Fibroblast of mammary gland (primary cell): ENCODE data around the gene VPS13D.
"Not testable (repeated sequence)": the region's sequence is repeated elsewhere in the genome, so short reads cannot be mapped to it uniquely, and the experiment has no call there.

Source experiments
- DNase-seq: peaks from one replicate; pipeline ENCODE4 v3.0.0-alpha.2; 2010; ENCODE audit warnings: low read depth
- H3K4me3 ChIP-seq: 2 replicates; pipeline ENCODE4 v1.5.1; 2011; ENCODE audit warnings: low read depth, mild to moderate bottlenecking, low read length, moderate library complexity; ENCODE audit not compliant: control insufficient read depth
- CTCF ChIP-seq: conservative IDR thresholded peaks from 2 replicates; pipeline ENCODE4 v1.5.1; 2011; ENCODE audit warnings: low read depth, low read length, inconsistent platforms; ENCODE audit not compliant: control insufficient read depth, insufficient read depth

The VPS13D gene

GRCh38 chr1:12309783-12310742, 80.2 kb downstream of the VPS13D start:
- no peak overlapping the region for H3K4me3 ChIP-seq
- DNase-seq, result peak; percentile 24
- no peak for TF ChIP-seq CTCF

- no peak overlapping the region for H3K4me3 ChIP-seq
- peak; percentile 43 for TF ChIP-seq CTCF
- peak; percentile 43 for DNase-seq
These were observed 84.6 kb downstream of the VPS13D start for GRCh38 chr1:12314333-12314903.

GRCh38 chr1:12315146-12315545, 85.3 kb downstream of the VPS13D start:
- H3K4me3 ChIP-seq, result no peak overlapping the region
- peak; percentile 33 for DNase-seq
- no peak for TF ChIP-seq CTCF

- no peak for TF ChIP-seq CTCF
- no peak for DNase-seq
- H3K4me3 ChIP-seq, result no peak overlapping the region
These were observed 86.5 kb downstream of the VPS13D start for GRCh38 chr1:12316331-12316730.

- TF ChIP-seq CTCF, result no peak
- no peak for DNase-seq
- no peak overlapping the region for H3K4me3 ChIP-seq
These were observed 90.7 kb downstream of the VPS13D start for GRCh38 chr1:12320486-12320885.

- no peak for DNase-seq
- H3K4me3 ChIP-seq, result no peak overlapping the region
- no peak for TF ChIP-seq CTCF
These were observed 94.6 kb downstream of the VPS13D start for GRCh38 chr1:12324423-12324822.

- not testable (repeated sequence) for H3K4me3 ChIP-seq, DNase-seq
These were observed 95.1 kb downstream of the VPS13D start for GRCh38 chr1:12324973-12325372.
